NCI-H1694 (cell line): ENCODE measurements around the gene XPR1.
"Not testable (repeated sequence)": the region's sequence is repeated elsewhere in the genome, so short reads cannot be mapped to it uniquely, and the experiment has no call there.

Source experiments
- DNase-seq: peaks from one replicate; lab custom pipeline; 2025; lab: John Stamatoyannopoulos, UW

The XPR1 gene

GRCh38 chr1:180785291-180785690 is 153.5 kb downstream of the XPR1 start:
- DNase-seq, result no peak

GRCh38 chr1:180785887-180786286 is 154.1 kb downstream of the XPR1 start:
- DNase-seq, result no peak

DNA sequence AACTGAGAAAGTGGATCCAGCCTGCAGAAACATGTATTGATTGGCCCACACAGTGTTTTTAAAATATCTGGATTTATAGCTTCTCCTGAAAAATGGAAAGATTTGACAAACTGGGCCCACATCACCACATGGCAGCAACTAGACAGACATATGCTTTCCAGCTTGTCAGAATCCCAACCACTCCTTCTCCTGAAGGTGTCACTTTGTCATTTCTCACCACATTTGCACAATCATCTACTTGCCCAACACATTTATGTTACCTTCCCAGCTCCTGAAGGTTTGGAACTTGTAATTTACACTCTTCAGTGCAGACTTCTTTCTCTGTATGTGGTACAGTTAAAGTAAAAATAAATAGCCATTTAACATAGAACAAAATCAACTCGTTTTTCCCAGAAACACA is 154.8 kb downstream of the XPR1 start:
- no peak for DNase-seq

GRCh38 chr1:180787628-180788307 is 155.9 kb downstream of the XPR1 start:
- DNase-seq, result no peak

GRCh38 chr1:180789460-180789859 is 157.6 kb downstream of the XPR1 start:
- DNase-seq, result no peak

DNA sequence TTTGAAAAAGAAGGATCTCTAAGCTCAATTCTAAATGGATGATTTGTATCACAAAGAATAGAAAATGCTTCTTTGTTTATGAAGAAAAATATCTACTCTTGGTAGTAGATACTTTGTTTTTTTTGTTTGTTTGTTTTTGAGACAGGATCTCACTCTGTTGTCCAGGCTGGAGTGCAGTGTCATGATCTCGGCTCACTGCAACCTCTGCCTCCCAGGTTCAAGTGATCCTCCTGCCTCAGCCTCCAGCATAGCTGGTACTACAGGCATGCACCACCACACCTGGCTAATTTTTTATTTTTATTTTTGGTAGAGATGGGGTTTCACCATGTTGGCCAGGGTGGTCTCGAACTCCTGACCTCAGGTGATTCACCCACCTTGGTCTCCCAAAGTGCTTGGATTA is 159.3 kb downstream of the XPR1 start:
- not testable (repeated sequence) for DNase-seq

DNA sequence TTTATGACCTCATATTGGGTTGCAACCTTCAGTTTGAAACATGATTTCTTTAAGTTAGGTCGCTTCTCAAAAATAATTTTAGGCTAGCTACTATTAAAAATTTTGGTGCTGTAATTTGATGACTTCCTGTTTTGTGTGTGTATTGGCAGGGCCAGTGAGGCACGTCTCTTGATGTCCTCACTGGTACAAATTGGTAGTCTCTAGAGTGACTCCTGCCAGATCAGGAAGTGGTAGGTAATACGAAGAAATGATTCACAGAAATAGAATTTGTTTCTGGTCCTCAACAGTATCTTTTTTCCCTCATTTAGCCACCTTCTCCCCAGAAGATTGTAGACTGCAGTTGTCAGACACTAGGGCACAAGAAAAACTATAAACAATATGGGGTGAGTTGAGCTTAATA is 160.0 kb downstream of the XPR1 start:
- no peak for DNase-seq

DNA sequence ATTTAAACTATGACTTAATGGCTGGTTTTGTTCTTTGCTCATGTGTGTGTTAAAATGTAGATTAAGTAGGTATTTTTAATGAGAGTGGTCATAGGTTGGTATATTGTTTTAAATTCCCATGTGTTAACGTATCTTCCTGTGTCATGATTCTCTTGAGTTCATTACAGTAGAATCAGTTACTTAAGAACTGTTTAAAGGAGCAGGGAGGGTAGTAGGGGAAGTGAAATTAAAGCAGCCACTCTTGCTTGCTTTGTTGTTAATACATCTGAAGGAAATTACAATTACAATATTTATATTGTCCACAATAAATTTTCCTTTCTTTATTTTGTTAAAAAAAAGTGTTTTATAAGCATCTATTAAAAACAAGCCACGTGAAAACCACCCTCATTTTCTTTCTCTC is 161.6 kb downstream of the XPR1 start:
- DNase-seq, result no peak

DNA sequence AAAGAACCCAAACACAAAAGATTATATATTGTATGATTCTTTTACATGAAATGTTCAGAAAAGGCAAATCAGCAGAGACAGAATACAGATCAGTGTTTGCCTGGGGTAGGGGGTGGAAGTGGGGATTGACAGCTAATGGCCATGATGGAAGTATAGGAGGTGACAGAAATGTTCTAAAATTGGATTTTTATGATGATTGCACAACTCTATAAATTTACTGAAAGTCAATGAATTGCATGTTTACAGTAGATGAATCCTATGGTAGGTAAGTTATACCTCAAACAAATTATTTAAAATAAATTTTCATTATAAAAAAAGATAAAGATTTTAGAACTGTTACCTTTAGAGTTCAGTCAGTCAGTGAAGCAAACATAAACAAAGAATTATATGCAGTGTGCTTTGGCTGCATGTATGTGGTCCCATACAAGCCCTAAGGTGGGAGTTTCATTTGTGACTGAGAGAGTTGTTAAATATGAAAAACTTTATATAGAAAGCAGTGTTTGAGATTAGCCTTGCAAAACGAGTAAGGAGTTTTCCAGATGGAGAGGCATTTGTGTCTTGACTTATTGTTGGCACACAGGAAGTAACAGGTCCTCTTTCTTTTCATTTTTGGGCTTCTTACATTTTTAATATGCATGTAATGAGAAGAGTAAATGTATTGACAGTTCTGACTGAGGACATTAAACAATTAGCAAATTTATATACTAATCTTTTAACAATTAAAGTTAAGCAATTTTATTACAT is 165.2 kb downstream of the XPR1 start:
- DNase-seq, result no peak

GRCh38 chr1:180800945-180801344 is 169.1 kb downstream of the XPR1 start:
- DNase-seq, result peak; percentile 92

GRCh38 chr1:180802813-180803212 is 171.0 kb downstream of the XPR1 start:
- DNase-seq, result no peak

DNA sequence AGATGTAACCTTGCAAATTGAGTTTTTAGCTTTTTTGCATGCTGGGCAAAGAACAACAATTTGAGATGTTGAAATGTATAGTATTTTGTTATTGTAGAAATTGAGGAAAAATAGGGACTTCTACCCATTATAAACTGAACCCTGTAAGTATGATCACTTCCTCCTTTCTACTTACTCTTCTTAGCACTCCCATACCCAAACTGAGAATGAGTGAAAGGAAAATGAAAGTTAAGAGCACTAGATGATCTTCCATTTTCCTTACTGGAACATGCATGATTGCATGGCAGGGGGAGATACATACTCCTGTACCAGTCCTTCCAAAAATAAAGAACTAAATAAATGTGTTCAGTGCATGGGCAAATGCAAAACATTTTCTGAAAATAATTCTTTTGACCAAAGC is 173.5 kb downstream of the XPR1 start:
- no peak for DNase-seq

DNA sequence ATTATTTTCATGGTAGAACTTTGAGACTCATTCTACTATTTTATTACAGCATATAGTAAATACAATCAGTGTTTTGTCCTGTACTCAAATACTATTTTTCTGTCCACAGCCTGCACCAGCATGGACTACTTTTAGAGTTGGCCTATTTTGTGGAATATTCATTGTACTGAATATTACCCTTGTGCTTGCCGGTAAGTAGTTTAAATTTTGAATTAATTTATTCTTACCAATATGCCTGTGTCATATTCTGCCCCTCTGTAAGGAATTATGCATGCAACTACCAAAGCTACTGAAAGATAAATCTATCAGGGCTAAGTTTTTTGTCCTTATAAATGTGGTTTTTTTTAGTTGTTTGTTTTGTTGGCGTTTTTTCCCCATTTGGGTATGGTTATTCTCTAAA is 179.5 kb downstream of the XPR1 start:
- no peak for DNase-seq

- no peak for DNase-seq
Observed at GRCh38 chr1:180811886-180812285, 180.1 kb downstream of the XPR1 start.

- DNase-seq, result no peak
Observed at GRCh38 chr1:180814258-180814657, 182.4 kb downstream of the XPR1 start.

GRCh38 chr1:180815188-180815587 is 183.4 kb downstream of the XPR1 start:
- no peak for DNase-seq

DNA sequence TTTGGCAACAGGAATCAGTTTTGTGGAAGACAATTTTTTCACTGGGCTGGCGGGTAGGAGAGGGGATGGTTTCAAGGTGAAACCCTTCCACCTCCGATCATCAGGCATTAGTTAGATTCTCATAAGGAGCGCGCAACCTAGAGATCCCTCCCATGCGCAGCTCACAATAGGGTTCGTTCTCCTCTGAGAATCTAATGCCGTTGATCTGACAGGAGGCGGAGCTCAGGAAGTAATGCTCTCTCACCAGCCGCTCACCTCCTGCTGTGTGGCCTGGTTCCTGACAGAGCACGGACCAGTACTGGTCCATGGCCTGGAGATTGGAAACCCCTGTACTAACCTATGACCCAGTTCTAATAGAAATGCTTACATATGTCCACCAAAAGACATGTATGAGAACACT is 184.3 kb downstream of the XPR1 start:
- DNase-seq, result no peak

DNA sequence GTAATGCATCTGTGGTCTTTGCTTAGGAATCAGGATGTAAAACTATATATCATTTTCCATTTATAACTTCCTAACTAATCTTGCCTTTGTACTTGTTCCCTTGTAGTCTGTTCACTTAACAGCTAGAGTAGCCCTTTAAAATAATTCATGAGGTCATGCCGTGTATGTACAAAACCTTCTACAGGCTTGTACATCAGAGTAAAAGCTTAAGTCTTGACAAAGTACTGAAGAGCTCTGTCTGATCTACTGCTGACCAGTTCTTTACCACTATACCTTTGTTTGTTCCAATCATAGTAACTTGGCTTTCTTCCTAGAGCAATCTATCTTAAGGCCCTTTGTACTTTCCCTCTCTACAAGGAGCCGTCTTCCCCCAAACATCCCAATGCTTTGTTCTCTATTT is 190.1 kb downstream of the XPR1 start:
- DNase-seq, result no peak

- DNase-seq, result not testable (repeated sequence)
Observed at GRCh38 chr1:180831507-180831906, 199.7 kb downstream of the XPR1 start.

DNA sequence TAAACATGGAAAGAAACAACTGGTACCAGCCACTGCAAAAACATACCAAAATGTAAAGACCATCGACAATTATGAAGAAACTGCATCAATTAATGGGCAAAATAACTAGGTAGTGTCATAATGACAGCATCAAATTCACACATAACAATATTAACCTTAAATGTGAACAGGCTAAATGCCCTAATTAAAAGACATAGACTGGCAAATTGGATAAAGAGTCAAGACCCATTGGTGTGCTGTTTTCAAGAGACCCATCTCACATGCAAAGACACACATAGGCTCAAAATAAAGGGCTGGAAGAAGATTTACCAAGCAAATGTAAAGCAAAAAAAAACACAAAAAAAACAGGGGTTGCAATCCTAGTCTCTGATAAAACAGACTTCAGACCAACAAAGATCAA is 201.4 kb downstream of the XPR1 start:
- DNase-seq, result not testable (repeated sequence)

DNA sequence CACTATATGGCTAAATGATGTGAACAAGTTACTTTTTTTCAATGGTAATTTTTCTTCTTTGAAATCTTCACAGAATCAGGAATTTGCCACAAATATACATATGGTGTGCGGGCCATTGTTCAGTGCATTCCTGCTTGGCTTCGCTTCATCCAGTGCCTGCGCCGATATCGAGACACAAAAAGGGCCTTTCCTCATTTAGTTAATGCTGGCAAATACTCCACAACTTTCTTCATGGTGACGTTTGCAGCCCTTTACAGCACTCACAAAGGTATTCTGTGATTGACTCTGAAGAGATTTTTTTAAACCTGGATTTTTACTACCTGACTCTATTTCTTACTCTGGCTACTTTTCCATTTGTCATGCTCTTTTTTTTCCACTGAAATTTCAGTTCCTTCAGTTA is 204.6 kb downstream of the XPR1 start:
- no peak for DNase-seq

DNA sequence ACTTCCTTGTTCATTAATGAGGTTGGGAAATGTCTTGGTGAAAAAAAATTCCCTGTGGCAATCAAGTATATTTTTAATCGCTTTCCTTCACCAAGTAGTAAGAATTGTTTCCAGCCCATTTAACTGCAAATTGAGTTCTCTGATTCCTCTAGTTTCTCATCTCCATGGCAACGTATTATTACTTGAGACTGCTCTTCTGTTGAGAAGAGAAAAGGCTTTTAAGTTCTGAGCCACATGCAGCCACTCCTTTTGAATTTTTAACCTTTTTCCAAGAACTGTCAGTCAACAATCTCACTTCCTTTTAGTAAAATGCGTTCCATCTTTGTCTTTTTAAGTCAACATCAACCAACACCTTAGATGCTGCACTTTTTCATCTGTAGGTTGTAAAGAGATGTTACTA is 205.2 kb downstream of the XPR1 start:
- DNase-seq, result no peak

- DNase-seq, result no peak
Observed at GRCh38 chr1:180838535-180838934, 206.7 kb downstream of the XPR1 start.

- DNase-seq, result no peak
Observed at GRCh38 chr1:180839547-180839946, 207.7 kb downstream of the XPR1 start.
